ENCODE results near the gene NUP43.
"Not testable (repeated sequence)": the region's sequence is repeated elsewhere in the genome, so short reads cannot be mapped to it uniquely, and the experiment has no call there.

NUP43 gene

DNA sequence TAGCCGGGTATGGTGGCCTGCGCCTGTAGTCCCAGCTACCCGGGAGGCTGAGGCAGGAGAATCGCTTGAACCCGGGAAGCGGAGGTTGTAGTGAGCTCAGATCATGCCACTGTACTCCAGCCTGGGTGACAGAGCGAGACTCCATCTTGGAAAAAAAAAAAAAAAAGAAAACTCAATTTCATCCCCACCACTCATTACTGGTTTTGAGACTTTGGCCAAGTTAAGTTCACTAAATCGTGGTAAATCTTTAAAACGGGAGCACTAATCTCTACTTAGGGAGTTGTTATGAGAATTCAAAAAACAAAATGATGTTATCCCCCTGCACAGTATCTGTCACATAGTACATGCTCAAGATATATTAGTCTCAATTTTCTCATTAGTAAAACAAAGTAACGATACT lies 1.1 kb downstream of the NUP43 start:
- not testable (repeated sequence) for DNase-seq

DNA sequence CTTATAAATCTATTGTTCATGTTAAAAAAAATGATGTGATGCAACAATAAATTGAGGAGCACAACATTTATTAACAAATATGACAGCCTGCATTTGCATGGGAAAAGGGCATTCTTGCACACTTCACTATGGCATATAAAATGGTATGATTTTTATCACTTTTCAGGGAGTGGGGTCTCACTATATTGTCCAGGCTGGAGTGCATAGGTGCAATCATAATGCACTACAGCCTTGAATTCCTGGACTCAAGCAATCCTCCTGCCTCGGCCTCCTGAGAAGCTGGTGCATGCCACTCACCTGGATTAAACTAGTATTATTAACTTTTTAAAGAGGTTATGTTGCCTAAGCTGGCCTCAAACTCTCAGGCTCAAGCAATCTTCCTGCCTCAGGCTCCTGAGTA lies 11.4 kb downstream of the NUP43 start:
- DNase-seq: no peak

DNA sequence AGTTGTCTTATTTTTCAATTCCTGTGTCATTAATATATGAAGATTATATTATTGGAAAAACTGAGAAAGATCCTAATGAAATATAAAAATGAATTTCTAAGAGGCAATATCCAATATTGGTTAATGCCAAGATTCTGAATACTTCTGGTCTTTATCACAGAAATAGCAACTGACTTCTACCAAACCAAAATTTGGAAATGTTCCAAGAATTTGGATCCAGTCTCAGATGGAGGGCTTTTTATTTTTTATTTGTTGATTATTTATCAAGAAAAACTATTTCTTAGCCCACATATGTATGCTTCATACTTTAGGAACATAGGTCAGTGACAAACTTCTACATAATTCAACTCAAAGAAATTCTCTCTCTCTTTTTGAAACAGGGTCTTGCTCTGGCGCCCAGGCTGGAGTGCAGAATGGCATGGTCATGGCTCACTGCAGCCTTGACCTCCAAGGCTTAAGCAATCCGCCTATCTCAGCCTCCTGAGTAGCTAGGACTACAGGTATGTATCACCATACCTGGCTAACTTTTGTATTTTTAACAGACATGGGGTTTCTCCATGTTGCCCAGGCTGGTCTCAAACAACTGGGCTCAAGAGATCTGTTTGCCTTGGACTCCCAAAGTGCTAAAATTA lies 13.1 kb downstream of the NUP43 start:
- no peak for DNase-seq

DNA sequence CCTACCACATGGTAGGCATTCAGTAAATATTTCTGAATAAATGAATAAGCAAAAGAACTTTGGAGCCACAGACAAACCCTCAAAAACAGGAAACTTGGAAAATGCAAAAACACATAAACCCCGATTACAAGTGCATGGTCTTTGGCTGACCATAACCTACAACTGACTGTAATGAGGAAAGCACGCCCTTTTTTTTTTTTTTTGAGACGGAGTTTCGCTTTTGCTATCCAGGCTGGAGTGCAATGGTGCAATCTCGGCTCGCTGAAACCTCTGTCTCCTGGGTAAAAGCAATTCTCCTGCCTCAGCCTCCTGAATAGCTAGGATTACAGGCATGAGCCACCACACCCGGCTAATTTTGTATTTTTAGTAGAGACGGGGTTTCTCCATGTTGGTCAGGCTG lies 16.5 kb downstream of the NUP43 start:
- no peak for DNase-seq

DNA sequence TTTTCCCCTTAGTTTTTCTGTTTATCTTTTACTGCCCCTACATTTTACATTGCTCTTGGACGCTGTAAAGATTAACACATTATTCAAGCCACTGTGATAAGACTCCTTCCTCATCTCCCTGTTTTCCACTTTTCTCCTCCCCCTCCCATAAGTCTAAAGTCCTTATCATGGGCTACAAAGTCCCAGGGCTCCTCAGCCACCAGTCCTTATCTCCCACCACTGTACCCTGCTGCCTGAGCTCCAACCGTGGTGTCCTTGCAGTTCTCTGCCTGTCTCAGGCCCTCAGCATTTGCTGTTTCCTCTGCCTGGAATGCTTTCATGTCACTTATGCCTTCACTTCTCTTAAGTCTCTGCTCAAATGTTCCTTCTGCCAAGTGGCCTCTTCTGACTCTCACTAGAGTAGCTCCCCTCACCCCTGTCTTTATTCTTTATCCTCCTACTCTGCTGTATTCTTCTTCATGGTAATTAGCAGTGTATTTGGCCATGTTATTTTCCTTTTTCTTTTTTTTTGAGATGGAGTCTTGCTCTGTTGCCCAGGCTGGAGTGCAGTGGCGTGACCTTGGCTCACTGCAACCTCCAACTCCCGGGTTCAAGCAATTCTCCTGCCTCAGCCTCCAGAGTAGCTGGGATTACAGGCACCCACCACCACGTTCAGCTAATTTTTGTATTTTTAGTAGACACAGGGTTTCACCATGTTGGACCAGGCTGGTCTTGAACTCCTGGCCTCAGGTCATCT lies 17.7 kb downstream of the NUP43 start:
- no peak for DNase-seq

DNA sequence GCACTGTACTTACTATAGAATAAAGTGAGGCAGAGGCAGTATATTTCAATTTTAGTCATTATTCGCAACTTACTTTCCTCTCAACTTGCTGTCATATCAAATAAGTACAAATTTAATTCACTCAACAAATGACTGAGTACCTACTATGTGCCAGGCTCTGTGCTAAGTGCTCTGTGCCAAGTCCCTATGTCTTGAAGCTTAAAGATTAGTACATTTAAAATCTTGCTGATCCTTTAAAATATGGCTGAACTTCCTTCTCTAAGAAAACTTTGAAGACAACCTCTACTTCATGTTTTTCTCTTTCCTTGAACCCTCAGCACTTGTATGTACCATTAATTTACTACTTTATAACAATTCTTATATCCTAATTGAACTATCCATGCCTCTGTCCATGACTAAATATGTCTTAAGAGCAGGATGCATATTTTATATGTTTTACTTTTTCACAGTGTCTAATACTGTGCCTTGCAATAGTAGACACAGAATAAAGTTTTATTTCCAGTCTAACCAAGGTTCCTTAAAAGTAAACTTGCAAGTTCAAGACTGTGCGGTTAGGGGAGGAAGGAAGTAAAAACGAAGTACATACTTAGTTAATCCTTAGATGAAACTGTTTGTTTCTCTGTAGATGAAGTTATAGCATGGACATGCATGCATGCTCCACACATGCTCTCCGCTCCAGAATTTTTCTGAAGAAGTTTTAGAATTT lies 18.4 kb downstream of the NUP43 start:
- no peak for DNase-seq

DNA sequence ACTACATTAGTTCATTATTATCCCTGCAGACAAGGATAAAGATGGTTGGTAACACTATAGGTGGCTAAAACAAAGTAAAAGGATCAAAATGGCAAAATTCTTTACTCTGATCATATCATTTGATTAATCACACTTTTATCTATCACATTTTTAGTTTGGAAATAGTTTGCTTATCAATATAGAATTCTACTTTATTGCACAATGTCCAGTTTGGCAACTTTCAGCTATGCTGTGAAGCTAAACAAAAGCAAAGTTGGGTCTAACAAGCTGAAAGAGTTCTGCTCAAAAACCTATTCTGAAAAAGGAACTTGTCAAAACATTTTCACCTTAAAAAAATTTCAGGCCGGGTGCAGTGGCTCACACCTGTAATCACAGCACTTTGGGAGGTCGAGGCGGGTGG lies 20.5 kb downstream of the NUP43 start:
- no peak for DNase-seq

DNA sequence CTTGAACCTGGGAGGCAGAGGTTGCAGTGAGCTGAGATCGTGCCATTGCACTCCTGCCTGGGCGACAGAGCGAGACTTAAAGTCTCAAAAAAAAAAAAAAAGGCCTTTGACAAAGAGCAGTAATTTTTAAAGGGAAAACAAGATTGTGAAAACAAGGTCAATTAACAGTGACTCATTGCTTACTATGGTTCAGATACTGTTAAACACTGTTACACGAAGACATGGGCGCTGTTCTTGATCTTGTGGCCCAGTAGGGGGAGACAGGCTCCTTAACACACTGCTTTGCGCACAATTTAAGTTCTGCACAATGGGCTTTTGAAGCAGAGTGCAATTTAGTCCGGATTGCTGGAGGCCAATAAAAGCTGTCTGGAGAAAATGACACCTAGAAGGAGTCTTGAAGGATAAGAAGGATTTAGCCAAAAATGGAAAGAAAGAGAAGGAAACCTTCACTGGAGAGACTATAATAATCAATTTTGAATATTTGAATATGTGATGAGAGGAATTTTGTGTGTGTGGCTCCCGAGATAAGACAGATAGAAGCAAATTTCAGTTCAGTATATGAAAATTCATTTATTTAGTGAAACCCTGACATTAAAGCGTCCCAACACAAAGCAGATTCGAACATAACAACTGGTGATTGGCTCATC lies 22.4 kb downstream of the NUP43 start:
- DNase-seq: peak; percentile 30

DNA sequence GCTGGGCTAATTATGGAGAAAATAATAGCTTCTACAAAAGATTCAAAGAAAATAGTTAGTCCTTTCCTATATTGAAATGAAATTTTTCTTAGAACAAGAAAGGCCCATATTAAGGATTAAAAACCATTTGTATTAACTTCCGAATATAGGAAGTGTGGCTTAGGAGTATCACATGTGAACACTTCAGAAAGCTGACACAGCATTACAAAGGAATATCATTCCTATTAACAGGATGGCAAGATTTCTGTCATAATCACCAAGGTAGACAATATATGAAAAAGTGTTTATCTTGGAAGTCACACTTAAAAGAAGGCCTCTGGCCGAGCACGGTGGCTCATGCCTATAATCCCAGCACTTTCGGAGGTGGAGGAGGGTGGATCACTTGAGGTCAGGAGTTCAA lies 23.1 kb downstream of the NUP43 start:
- DNase-seq: no peak

DNA sequence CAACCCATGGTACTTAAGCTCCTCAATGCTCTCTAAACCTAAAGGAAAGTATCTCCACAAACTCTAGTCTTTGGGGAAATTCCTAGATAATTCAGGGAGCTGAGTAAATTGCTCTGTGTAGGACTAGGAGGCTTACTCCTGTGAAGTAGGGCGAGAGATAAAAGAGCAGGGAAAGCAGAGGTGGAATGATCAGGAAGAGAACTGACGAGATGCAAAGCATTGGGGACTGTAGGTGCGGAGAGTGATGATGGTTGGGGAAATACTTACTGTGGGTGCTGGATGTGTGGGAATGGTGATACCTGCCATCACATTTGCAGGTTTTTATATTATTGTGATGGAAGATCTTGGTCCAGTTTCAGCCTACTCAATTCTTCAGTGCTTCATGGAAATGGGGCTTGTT lies 26.8 kb downstream of the NUP43 start:
- DNase-seq: no peak

DNA sequence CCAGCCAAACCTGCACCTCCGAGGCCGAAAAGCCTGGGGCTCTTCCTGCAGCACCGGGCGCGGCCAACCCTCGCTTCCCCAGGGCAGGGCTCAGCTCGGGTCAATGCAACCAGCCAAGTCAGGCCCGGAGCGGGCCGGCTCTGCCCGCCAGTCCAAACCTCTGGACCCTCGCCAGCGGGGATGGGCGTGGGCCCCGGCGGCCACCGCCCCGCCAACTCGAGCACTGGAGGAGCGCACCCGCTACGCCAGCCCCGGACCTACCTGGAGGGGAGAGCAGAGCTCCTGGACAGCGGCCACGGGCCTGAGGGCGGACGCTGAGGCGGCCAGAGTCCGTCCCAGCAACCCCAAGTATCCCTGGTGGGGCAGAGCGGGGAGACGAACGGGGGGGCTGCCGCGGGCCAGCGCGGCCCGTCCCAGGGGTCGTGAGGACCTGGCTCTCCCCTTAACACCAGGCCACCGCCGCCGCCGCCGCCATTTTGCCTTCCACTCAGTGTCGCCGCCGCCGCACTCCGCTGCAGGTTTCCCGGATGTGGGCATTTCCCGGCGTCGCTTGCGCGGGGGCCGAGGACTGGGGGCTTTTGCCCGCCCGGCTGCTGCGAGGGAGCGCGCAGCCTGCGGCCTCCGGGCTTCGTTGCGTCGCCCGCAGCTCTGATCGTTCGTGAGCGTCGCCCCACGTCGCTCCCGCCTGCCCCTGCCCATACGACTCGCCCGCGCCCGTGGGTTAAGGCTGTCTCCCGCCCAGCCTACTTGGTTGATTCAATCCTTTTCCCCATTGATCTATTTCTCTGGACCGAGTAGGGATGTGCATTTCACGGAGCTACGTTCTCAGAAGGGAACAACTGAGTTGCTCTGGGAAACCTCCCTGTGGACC lies 28.5 kb downstream of the NUP43 start, which contains the start of gene LATS1:
LATS1 (minus strand) TSS at position 514 of the 871 bp plus-strand sequence. CDS start 15,975 bp downstream, outside the sequence.
- peak; percentile 88 for DNase-seq

DNA sequence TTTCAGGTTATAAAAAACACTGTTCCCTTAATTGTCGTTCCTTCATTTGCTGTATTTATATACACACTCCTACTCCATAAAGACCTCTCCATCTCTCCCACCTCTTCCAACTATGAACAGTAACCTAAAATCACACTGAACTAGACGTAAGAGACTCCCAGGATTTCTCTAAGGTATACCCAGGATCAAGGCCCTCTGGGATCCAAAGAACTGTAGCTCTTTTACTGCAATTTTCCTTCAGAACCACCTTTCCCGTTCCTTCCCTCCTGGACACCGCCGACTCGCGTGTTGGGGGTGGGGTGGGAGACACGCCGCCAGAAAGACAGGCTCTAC lies 29.1 kb downstream of the NUP43 start:
- DNase-seq: no peak

DNA sequence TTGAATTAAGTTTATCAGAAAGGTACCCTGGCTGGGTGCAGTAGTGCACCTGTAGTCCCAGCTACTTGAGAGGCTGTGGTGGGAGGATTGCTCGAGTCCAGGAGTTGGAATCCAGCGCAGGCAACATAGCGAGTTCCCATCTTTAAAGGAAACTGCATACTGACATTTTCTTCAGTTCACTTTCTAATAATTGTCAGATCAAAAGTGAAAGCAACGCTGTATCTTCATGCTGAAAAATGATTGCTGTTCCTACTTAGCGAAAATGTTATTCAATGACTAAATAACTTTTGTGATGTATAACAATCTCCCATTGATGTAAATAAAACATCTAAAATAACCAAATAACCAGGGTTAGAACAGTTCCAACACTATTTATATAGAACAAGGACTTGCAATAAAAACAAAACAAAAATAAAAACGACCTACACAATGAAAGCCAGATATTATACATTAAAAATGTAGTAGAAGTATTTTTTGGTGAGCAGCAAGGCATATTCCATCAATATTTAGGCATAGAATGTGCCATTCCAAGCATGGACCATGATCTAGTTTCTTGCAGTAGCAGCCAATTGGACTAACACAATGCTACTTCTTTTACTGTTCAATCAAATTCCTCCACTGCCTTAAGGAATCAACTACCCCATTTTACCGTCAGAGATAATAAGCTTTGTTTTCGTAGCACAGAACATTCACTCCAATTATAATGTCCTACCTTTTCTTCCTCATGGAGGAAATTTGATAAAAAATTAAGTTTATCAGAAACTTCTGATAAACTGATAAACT lies 30.0 kb downstream of the NUP43 start:
- DNase-seq: no peak

DNA sequence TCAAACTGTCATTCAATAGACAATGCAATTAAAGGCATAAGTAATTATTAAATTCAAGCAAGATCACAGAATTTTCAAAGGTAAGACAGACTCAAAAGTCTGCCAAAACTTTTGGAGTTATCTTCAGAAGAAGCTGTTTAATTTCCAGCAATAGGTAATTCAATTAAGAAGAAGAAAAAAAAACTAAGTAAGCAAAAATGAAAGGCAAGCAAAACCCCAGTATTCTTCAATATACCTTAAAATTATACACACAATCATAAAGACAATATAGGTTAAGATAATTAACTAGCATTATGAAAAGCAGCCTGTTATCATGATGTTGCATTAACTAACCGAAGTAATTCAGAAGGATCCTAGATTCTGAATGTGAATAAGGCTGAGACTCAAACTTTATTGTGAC lies 31.9 kb downstream of the NUP43 start:
- no peak for DNase-seq

DNA sequence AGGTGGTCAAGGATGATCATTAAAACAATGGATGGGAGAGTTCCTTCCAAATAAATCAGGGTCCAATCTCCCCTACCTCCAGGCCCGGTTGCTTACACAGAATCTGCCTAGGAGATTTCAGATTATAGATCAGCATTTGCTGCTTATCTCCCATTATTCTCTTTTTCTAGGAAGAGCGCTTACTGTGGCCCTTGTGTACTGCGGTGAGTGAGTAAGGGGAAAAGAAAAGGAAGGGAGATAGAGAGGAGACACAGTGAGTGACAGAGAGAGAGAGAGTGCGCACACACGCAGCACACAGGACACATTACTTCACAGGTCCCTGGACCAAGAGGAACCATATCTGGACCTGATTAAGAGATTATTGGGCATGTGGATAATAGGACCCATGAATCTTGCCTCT lies 34.6 kb downstream of the NUP43 start:
- no peak for DNase-seq

DNA sequence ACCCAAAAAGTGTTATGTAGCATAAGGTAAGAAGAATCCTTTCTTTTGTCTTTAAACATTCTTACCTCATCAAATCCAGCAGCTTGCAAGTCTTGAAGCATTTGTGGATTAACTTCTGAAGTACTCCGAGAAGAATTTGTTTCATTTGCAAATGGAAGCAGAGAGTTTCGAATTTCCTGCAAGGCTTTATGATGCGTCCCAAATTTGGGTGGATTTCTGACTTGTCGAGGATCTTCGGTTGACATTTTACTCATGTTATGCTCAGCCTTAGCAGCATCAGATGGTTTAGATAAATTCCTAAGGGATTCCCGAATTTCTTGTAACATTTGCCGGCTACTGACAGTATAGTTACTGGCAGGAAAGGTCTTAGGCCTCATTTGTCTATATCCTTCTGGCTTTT lies 44.6 kb downstream of the NUP43 start:
- no peak for DNase-seq

DNA sequence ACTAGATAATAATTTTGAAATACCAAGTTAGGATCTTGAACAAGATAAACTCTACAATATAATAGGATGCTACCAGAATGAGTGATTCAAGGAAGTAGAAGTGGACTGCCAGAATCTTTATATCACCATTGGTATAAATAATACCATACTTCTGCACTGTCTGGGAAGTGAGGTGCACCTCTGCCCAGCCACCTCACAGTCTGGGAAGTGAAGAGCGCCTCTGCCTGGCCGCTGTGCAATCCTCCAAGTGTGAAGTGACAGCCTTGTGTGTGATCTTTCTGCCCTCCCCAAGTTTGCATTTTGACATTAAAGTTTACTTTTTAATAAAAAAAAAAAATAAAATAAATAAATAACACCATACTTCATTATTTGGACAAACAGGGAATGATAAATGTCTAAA lies 47.2 kb downstream of the NUP43 start:
- no peak for DNase-seq

DNA sequence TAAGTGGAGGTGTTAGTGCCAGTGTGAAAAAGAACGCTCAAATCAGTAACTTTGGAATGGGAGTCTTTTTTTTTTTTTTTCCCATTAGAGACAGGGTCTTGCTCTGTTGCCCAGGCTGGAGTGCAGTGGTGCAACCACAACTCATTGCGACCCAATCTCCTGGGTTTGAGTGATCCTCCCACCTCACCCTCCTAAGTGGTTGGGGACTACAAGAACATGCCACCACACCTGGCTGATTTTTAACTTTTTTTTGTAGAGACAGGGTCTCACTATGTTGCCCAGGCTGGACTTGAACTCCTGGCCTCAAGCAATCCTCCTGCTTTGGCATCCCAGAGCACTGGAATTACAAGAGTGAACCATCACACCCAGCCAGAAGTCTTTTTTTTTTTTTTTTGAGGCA lies 48.2 kb downstream of the NUP43 start:
- DNase-seq: no peak

DNA sequence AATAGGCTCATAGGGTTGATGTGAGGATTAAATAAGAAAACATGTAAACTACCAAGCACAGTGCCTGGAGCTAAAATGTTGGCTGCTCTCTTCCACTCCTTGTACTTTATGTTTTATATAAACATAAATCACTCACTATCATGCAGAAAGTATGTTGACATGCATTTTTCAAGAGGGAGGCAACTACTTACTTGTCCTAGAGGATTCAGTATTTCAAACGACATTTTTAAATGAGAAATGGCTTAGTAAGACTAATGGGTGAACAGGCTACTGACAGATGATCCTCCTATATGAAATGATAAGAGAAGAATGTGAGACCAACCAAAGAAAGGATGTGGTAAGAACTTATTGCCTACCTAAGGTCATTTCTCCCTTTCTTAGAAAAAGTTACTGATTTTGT lies 49.4 kb downstream of the NUP43 start:
- no peak for DNase-seq

DNA sequence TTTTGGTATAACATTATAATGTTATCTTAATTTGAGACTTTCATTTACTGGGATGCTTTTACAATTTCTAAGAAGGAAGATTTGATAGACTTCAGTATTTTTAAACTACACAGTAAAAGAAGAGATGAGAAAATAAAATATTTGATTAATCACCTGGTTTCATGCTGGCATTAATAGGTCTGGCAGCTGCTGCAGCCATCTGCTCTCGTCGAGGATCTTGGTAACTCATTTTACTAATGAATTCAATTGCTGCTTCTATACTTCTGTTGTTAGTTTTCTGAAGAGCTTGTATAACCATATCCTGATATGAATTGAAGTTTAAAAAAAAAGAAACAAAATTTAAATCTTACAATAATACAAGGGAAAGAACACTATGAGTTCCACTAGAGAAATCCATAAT lies 51.4 kb downstream of the NUP43 start:
- DNase-seq: no peak

DNA sequence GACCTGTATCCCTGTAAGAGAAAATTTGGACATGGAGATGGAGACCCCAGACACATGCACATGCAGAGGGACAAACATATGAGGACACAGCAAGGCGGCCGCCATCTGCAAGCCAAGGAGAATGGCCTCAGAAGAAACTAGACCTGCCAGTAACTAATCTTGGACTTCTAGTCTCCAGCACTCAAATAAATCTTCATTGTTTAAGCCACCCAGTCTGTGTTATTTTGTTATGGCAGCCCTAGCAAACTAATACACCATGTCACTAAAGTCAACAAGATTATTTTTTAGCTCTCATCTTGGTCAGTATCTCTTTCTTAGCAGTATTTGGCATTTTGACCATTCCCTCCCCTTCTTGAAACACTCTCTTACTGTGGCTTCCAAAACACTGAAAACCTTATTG lies 55.1 kb downstream of the NUP43 start:
- no peak for DNase-seq

DNA sequence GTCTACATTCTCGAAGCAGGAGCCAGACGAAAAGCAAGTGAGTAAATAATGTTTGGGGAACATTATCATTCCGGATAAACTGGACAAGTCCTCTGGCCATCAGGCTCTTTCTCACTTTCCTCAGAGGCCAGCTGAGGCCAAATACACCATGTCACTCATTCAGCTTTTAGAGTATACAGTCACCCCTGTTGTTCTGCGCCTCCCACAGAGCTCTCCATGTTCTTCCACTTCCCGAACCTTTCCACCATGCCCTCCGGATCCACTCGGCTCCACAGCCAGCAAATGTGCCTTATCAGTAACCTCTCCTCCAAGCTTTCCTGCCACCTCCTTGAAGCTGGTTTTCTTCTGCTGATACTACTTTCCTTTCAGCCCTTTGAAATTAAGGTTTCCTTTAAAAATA lies 60.1 kb downstream of the NUP43 start:
- DNase-seq: no peak
